Measurements from ENCODE around the gene OR6N2. TPM values are rescaled to one million over a fixed set of nuclear protein-coding genes. Genes with fewer than 3 reads are reported as not detected.

The OR6N2 gene, protein sequence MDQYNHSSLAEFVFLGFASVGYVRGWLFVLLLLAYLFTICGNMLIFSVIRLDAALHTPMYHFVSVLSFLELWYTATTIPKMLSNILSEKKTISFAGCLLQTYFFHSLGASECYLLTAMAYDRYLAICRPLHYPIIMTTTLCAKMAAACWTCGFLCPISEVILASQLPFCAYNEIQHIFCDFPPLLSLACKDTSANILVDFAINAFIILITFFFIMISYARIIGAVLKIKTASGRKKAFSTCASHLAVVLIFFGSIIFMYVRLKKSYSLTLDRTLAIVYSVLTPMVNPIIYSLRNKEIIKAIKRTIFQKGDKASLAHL
- not detected for total RNA-seq

DNA sequence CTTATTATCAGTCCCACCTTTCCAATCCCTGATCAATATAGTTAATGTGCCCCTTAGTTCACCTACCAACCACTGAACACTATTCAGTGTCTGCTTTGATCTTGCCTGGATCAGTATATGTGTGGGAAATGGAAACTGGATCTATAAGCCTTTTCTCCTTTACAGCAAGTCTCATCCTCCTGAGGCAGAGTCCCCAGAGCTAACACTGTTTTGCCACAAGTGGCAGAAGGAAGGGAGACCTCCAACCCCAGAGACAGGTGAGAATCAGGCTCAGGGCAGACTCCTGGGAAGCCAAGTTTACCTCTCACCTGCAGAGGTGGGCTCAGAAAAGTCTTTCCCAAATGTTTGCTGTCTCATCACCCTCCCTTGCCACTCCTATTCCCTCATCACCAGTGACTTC is at the start of gene OR6N2:
TSS of gene OR6N2 (minus strand) at position 101 of the 400 bp plus-strand sequence. CDS start 3,569 bp downstream, outside the sequence.
- Histone ChIP-seq H3K9me3 (no peaks in the 10 kb centered on the region), H3K27me3 (replicated peaks; ENCODE audit: insufficient read depth) (no peaks in the 10 kb centered on the region), H3K27ac (no peak within 1 kb of the TSS), H3K4me3 (no peak within 1 kb of the TSS), H3K36me3 (no peaks in the 10 kb centered on the region), H3K4me1 (replicated peaks) (no peaks in the 10 kb centered on the region)
- intact Hi-C loops (cut with DNase I): no loop called here
- no peak for DNase-seq (ENCODE audit: low spot score)
- TF ChIP-seq POLR2A (IDR thresholded peaks at IDR 0.05) (no peak), POLR2AphosphoS5 (IDR thresholded peaks at IDR 0.05) (no peak)
- TF ChIP-seq, protein P1, sequence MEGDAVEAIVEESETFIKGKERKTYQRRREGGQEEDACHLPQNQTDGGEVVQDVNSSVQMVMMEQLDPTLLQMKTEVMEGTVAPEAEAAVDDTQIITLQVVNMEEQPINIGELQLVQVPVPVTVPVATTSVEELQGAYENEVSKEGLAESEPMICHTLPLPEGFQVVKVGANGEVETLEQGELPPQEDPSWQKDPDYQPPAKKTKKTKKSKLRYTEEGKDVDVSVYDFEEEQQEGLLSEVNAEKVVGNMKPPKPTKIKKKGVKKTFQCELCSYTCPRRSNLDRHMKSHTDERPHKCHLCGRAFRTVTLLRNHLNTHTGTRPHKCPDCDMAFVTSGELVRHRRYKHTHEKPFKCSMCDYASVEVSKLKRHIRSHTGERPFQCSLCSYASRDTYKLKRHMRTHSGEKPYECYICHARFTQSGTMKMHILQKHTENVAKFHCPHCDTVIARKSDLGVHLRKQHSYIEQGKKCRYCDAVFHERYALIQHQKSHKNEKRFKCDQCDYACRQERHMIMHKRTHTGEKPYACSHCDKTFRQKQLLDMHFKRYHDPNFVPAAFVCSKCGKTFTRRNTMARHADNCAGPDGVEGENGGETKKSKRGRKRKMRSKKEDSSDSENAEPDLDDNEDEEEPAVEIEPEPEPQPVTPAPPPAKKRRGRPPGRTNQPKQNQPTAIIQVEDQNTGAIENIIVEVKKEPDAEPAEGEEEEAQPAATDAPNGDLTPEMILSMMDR (IDR thresholded peaks at IDR 0.05): no peak

DNA sequence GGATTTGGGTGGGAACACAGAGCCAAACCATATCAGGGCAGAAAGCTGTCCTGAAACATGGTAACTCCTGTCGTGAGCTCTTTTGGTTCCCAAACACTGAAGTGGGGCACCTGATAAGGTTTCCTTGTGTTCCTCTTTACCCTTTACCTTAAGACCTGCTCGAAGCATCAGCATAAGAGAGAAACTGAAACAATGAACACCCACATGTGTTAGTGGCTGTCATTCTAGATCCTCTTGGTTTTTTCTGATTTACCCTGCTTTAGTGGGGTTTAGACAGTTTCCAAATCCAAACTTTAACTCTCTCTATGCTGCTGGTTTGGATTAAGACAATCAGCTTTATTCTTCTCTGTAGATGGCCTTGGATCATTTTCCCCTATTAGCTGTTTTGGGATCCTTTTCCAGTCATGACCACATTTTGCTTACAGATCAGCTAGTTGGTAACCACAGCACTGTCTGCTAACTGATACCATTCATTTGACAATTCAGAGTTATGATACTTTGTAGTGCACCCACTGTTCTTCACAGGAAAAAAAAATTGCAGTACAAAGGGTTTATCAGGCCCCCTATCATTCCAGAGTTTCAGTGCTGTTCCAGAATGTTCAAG is 49.2 kb upstream of the OR6N2 start:
- no peak overlapping the region for H3K4me3 ChIP-seq
- TF ChIP-seq POLR2AphosphoS5 (IDR thresholded peaks at IDR 0.05) (no peak), POLR2A (IDR thresholded peaks at IDR 0.05) (no peak)
- TF ChIP-seq, protein P1 (IDR thresholded peaks at IDR 0.05): no peak
- no peaks in the 10 kb centered on the region for H3K4me1 ChIP-seq (replicated peaks)
- no peaks in the 10 kb centered on the region for H3K36me3 ChIP-seq
- H3K27me3 ChIP-seq (replicated peaks; ENCODE audit: insufficient read depth): no peaks in the 10 kb centered on the region
- no peaks in the 10 kb centered on the region for H3K9me3 ChIP-seq
- 82% methylated on average over 2 of the region's 2 CpGs for WGBS
- H3K27ac ChIP-seq: no peak overlapping the region
- intact Hi-C loops (cut with DNase I): no loop called here
- DNase-seq (ENCODE audit: low spot score): no peak

DNA sequence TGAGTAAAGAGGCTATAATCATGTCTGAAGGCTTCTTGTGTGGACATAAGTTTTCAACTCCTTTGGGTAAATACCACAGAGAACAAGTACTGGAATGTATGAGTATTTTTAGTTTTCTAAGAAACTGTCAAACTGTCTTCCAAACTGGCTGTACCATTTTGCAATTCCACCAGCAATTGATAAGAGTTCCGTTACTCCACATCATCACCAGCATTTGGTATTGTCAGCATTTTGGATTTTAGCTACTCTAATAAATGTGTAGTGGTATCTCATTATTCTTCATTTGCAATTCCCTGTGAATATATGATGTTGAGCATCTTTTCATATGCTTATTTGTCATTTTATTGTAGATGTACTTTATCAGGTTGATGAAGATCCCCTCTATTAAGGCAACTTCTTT is 40.7 kb upstream of the OR6N2 start:
- WGBS: 95% methylated on average over 1 of the region's 1 CpG
- H3K4me3 ChIP-seq: no peak overlapping the region
- no peaks in the 10 kb centered on the region for H3K27me3 ChIP-seq (replicated peaks; ENCODE audit: insufficient read depth)
- no peak overlapping the region for H3K27ac ChIP-seq
- H3K36me3 ChIP-seq: no peaks in the 10 kb centered on the region
- intact Hi-C loops (cut with DNase I): no loop called here
- no peaks in the 10 kb centered on the region for H3K9me3 ChIP-seq
- no peaks in the 10 kb centered on the region for H3K4me1 ChIP-seq (replicated peaks)
- DNase-seq (ENCODE audit: low spot score): no peak
- TF ChIP-seq, protein P1 (IDR thresholded peaks at IDR 0.05): no peak
- TF ChIP-seq POLR2A (IDR thresholded peaks at IDR 0.05): no peak
- TF ChIP-seq POLR2AphosphoS5 (IDR thresholded peaks at IDR 0.05): no peak

DNA sequence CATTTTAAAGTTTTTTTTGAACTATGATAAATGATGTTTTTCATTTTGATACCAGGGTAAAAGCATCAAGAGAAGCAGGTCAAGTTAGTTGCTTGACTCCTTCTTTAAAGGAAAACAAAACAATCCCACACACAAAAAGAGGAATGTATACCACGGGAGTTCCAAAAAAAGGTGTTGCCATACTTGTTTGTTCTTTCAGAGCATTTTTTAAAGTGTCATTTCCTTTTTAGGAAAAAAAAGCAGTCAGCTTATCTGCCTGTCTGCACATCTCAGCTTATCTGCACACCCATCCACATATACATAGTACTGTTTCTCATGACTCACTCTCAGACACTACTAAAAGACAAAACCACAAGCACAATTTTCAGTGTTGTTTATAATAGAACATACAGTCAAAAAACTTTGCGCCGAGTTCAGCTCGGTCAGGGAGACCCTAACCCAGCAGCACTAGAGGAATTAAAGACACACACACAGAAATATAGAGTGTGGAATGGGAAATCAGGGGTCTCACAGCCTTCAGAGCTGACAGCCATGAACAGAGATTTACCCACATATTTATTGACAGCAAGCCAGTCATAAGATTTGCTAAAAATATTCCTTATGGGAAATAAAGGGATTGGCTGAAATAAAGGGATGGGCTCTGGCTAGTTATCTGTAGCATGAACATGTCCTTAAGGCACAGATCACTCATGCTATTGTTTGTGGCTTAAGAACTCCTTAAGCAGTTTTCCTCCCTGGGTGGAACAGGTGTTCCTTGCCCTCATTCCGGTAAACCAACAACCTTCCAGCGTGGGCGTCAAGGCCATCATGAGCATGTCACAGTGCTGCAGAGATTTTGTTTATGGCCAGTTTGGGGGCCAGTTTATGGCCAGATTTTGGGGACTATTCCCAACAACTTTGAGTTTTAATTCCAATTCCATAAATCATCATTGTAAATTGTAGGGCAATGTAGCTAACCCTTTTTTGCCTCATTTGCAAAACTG is 38.7 kb upstream of the OR6N2 start:
- 73% methylated on average over 7 of the region's 7 CpGs for WGBS
- no peak overlapping the region for H3K27ac ChIP-seq
- DNase-seq (ENCODE audit: low spot score): no peak

More for the DNA sequence above, 38.7 kb upstream of the OR6N2 start:
- H3K4me3 ChIP-seq: no peak overlapping the region
- no peaks in the 10 kb centered on the region for H3K27me3 ChIP-seq (replicated peaks; ENCODE audit: insufficient read depth)
- no peaks in the 10 kb centered on the region for H3K9me3 ChIP-seq
- H3K4me1 ChIP-seq (replicated peaks): no peaks in the 10 kb centered on the region
- no peaks in the 10 kb centered on the region for H3K36me3 ChIP-seq
- TF ChIP-seq, protein P1 (IDR thresholded peaks at IDR 0.05): no peak
- no peak for TF ChIP-seq POLR2AphosphoS5 (IDR thresholded peaks at IDR 0.05)
- no peak for TF ChIP-seq POLR2A (IDR thresholded peaks at IDR 0.05)
- intact Hi-C loops (cut with DNase I): no loop called here

All from prostate gland (tissue), 2 donors.